ENCODE results near the gene SLC26A11. TPM values are rescaled to one million over a fixed set of nuclear protein-coding genes. Genes with fewer than 3 reads are reported as not detected.

The SLC26A11 gene
- total RNA-seq, 1 experiment from 2014 or later, result 26.5 TPM

DNA sequence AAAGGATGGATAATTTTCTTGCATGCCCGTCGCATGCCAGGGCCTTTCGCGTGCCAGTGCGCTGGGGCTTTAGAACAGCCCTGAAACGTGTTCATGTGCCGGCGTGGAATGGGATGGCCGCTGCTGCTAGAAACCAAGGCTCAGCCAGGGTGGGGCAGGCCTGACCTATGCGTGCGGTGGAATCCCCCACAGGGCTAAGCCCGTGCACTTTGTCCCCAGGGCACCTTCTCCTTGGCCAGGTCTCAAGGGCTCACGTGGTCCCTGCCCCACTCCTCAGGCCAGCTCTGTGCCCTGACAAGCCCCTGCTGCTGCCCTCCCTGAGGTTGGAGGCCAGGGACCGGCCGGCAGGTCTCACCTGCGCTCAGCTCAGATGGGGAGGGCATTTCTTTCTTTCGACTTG, 27.3 kb downstream of the SLC26A11 start:
- Mint-ChIP-seq H3K4me1 (no peaks in the 10 kb centered on the region), H3K36me3 (ENCODE audit: insufficient read depth in 1 of 3, low read depth in 3 of 3) (peaks cover 7 to 27% (median 15%) of the 10 kb centered on the region in 3 experiments), H3K27ac (no peak overlapping the region), H3K27me3 (ENCODE audit: low read depth) (no peaks in the 10 kb centered on the region; the same call in 1 of the 2 replicates), H3K9me3 (no peaks in the 10 kb centered on the region), H3K4me3 (no peak overlapping the region)
- no peaks in the 10 kb centered on the region for H4K20me1 ChIP-seq (ENCODE audit: control insufficient read depth, insufficient read depth, insufficient read length)
- no peak overlapping the region for H3K18ac ChIP-seq (ENCODE audit: insufficient read length, low read depth, low read length)
- H2BK12ac ChIP-seq (ENCODE audit: insufficient read length, low read depth, low read length), result no peak overlapping the region
- no peak overlapping the region for H3K9ac ChIP-seq (ENCODE audit: extremely low read depth, insufficient read length, low read length)
- no peak overlapping the region for H3K23ac ChIP-seq (ENCODE audit: insufficient read length, low read depth, low read length)
- no peak overlapping the region for H2BK5ac ChIP-seq (ENCODE audit: insufficient read length, low read length)
- H4K5ac ChIP-seq (ENCODE audit: insufficient read length, low read depth, low read length), result no peak overlapping the region
- H3K14ac ChIP-seq (ENCODE audit: insufficient read depth, low read length), result no peak overlapping the region
- no peaks in the 10 kb centered on the region for H3K27me3 ChIP-seq (ENCODE audit: insufficient read depth, low read length)
- no peaks in the 10 kb centered on the region for H3K79me1 ChIP-seq (ENCODE audit: insufficient read depth, low read depth, low read length, poor library complexity, severe bottlenecking)
- no peaks in the 10 kb centered on the region for H3K9me3 ChIP-seq (ENCODE audit: control insufficient read depth, low read depth, low read length)
- H3K23me2 ChIP-seq (ENCODE audit: insufficient read length, low read depth, low read length, poor library complexity, severe bottlenecking), result no peaks in the 10 kb centered on the region
- H2BK20ac ChIP-seq (ENCODE audit: low read depth, low read length, poor library complexity, severe bottlenecking), result no peak overlapping the region
- H3K4me1 ChIP-seq (ENCODE audit: insufficient read depth, low read length), result no peaks in the 10 kb centered on the region
- H2BK15ac ChIP-seq (ENCODE audit: low read depth, low read length), result no peak overlapping the region; the same call in 1 of the 2 replicates
- H3K79me2 ChIP-seq (ENCODE audit: insufficient read depth, low read length), result no peaks in the 10 kb centered on the region
- no peak overlapping the region for H4K8ac ChIP-seq (replicated peaks; ENCODE audit: insufficient read length, low read depth, low read length)
- no peak overlapping the region for H3K56ac ChIP-seq (ENCODE audit: insufficient read length, low read depth, low read length)
- H3K4me2 ChIP-seq (ENCODE audit: insufficient read depth, insufficient read length, low read length), result no peak overlapping the region
- TF ChIP-seq CTCF (conservative IDR thresholded peaks at IDR 0.05), result no peak
- no peak overlapping the region for H2AFZ ChIP-seq (ENCODE audit: low read length)
- no peak for DNase-seq
- H2BK120ac ChIP-seq (ENCODE audit: low read depth, low read length, poor library complexity, severe bottlenecking), result no peak overlapping the region
- H3K27ac ChIP-seq (ENCODE audit: insufficient read length, low read depth, low read length), result no peak overlapping the region
- no CpG with 5 or more reads among the region's 17 CpGs for WGBS (ENCODE audit: extremely low coverage, insufficient read length, low lambda C conversion rate)
- no peak overlapping the region for H4K91ac ChIP-seq (ENCODE audit: insufficient read length, low read depth, low read length)
- no peak overlapping the region for H3K4ac ChIP-seq (ENCODE audit: low read depth, low read length)
- H2AK5ac ChIP-seq (ENCODE audit: insufficient read length, low read length), result no peak overlapping the region
- no peak overlapping the region for H3T11ph ChIP-seq (ENCODE audit: low read length)
